Neural cell (in vitro differentiated cells): ENCODE data around the gene GNG13. TPM values are rescaled to one million over a fixed set of nuclear protein-coding genes. Genes with fewer than 3 reads are reported as not detected.

Source experiments
- H2AFZ ChIP-seq: fragments of 200-600, 300-800 bp; sonication (generic), shearing (Covaris generic); 2 replicates; pipeline ENCODE4 v1.6.0; 2014; ENCODE audit warnings: low read depth, mild to moderate bottlenecking, antibody characterized with exemption, low read length, moderate library complexity
- H3F3A ChIP-seq: fragments of 200-600 bp; shearing (Covaris generic); 2 replicates; pipeline ENCODE4 v1.6.1; 2016; ENCODE audit warnings: mild to moderate bottlenecking, moderate library complexity, mixed read lengths, antibody characterized with exemption, low read length; ENCODE audit not compliant: insufficient read depth, poor library complexity, severe bottlenecking
- H3K27ac ChIP-seq: fragments of 200-600, 300-800 bp; sonication (generic), shearing (Covaris generic); 2 replicates; pipeline ENCODE4 v1.5.1; 2014; ENCODE audit warnings: mild to moderate bottlenecking, low read length, moderate library complexity
- H3K27me3 ChIP-seq: fragments of 300-800, 200-600 bp; sonication (generic), shearing (Covaris generic); 2 replicates; pipeline ENCODE4 v1.6.0; 2014; ENCODE audit warnings: mild to moderate bottlenecking, low read depth, low read length, moderate library complexity; ENCODE audit not compliant: insufficient read depth
- H3K36me3 ChIP-seq: fragments of 300-800, 200-600 bp; sonication (generic), shearing (Covaris generic); 2 replicates; pipeline ENCODE4 v1.5.1; 2014; ENCODE audit warnings: mild to moderate bottlenecking, antibody characterized with exemption, low read length, moderate library complexity; ENCODE audit not compliant: insufficient read depth
- H3K4me2 ChIP-seq: fragments of 300-800, 200-600 bp; sonication (generic), shearing (Covaris generic); 2 replicates; pipeline ENCODE4 v1.6.0; 2014; ENCODE audit warnings: mild to moderate bottlenecking, low read length
- H3K4me3 ChIP-seq: fragments of 300-800, 200-600 bp; sonication (generic), shearing (Covaris generic); 2 replicates; pipeline ENCODE4 v1.5.1; 2014; ENCODE audit warnings: mild to moderate bottlenecking, low read length, moderate library complexity
- H3K79me2 ChIP-seq: fragments of 200-600 bp; shearing (Covaris generic); replicated peaks from 2 replicates; pipeline ENCODE4 v1.6.0; 2014; ENCODE audit warnings: mild to moderate bottlenecking, low read length, moderate library complexity; ENCODE audit not compliant: insufficient read depth
- H3K9ac ChIP-seq: fragments of 300-800, 200-600 bp; sonication (generic), shearing (Covaris generic); 2 replicates; pipeline ENCODE4 v1.6.1; 2016; ENCODE audit warnings: mild to moderate bottlenecking, low read length, mixed read lengths
- H3K9me2 ChIP-seq: fragments of 200-600 bp; shearing (Covaris generic); 2 replicates; pipeline ENCODE4 v1.6.1; 2016; ENCODE audit warnings: mild to moderate bottlenecking, low read length, mixed read lengths; ENCODE audit not compliant: insufficient read depth
- H3K9me3 ChIP-seq: fragments of 200-600, 300-800 bp; sonication (generic), shearing (Covaris generic); 2 replicates; pipeline ENCODE4 v1.6.1; 2016; ENCODE audit warnings: mild to moderate bottlenecking, mixed run types, low read length, moderate library complexity, mixed read lengths
- H4K20me1 ChIP-seq: fragments of 200-600 bp; shearing (Covaris generic); 2 replicates; pipeline ENCODE4 v1.6.1; 2016; ENCODE audit warnings: mild to moderate bottlenecking, mixed run types; ENCODE audit not compliant: insufficient read depth
- CTCF ChIP-seq: fragments of 450-650 bp; IDR thresholded peaks from 2 replicates; pipeline ENCODE4 v1.5.1; 2014; ENCODE audit warnings: antibody characterized with exemption, mild to moderate bottlenecking, moderate library complexity; ENCODE audit not compliant: poor library complexity, severe bottlenecking
- EP300 ChIP-seq: fragments of 450-650 bp; conservative IDR thresholded peaks from 2 replicates; pipeline ENCODE4 v1.6.1; 2014; ENCODE audit warnings: antibody characterized with exemption, mild to moderate bottlenecking, moderate library complexity; ENCODE audit not compliant: poor library complexity, severe bottlenecking
- EZH2 ChIP-seq: fragments of 200-600, 300-800 bp; shearing (Covaris generic), sonication (generic); IDR thresholded peaks from 2 replicates; pipeline ENCODE4 v1.6.1; 2014; ENCODE audit warnings: antibody characterized with exemption, low read length, borderline replicate concordance, mild to moderate bottlenecking; ENCODE audit not compliant: insufficient read depth, poor library complexity, severe bottlenecking
- MXI1 ChIP-seq: fragments of 450-650 bp; conservative IDR thresholded peaks from 2 replicates; pipeline ENCODE4 v1.6.1; 2014; ENCODE audit warnings: antibody characterized with exemption, mild to moderate bottlenecking; ENCODE audit not compliant: poor library complexity, severe bottlenecking
- POLR2AphosphoS5 ChIP-seq: IDR thresholded peaks from 2 replicates; pipeline ENCODE4 v1.6.1; 2012
- RAD21 ChIP-seq: fragments of 450-650 bp; conservative IDR thresholded peaks from 2 replicates; pipeline ENCODE4 v1.6.1; 2014; ENCODE audit warnings: antibody characterized with exemption, mild to moderate bottlenecking, moderate library complexity
- REST ChIP-seq: IDR thresholded peaks from 2 replicates; pipeline ENCODE4 v1.6.1; 2012; ENCODE audit warnings: borderline replicate concordance
- SMC3 ChIP-seq: fragments of 450-650 bp; conservative IDR thresholded peaks from 2 replicates; pipeline ENCODE4 v1.6.1; 2014; ENCODE audit warnings: antibody characterized with exemption, mild to moderate bottlenecking, moderate library complexity; ENCODE audit not compliant: poor library complexity
- TAF1 ChIP-seq: IDR thresholded peaks from 2 replicates; pipeline ENCODE4 v1.6.1; 2012; ENCODE audit warnings: low read depth
- polyA plus RNA-seq: library from polyadenylated mRNA; depleted of rRNA; stranded (reverse); fragments of >200 nt; gene quantifications from 2 replicates; pipeline ENCODE4 v1.2.3, GENCODE V29; 2014

GNG13 gene
- polyA plus RNA-seq, 1 donor from 2014 or later, result not detected

- Histone ChIP-seq H3K36me3 (no peaks in the 10 kb centered on the region), H3K4me2 (no peak overlapping the region), H3K9me3 (peaks cover 2% of the 10 kb centered on the region), H3K79me2 (no peaks in the 10 kb centered on the region), H4K20me1 (no peaks in the 10 kb centered on the region), H2AFZ (no peak overlapping the region), H3K9ac (peak overlapping the region; percentile 29), H3K9me2 (no peaks in the 10 kb centered on the region), H3K27ac (no peak overlapping the region), H3K4me3 (no peak overlapping the region), H3F3A (no peaks in the 10 kb centered on the region), H3K27me3 (no peaks in the 10 kb centered on the region)
- no peak for TF ChIP-seq SMC3
- no peak for TF ChIP-seq POLR2AphosphoS5
- no peak for TF ChIP-seq CTCF
- TF ChIP-seq RAD21, result no peak
- TF ChIP-seq MXI1, result no peak
- no peak for TF ChIP-seq TAF1
- no peak for TF ChIP-seq EZH2
- no peak for TF ChIP-seq REST
- TF ChIP-seq EP300, result no peak
Measured at GRCh38 chr16:751152-752006, 49.2 kb downstream of the GNG13 start.

- H3F3A ChIP-seq, result no peaks in the 10 kb centered on the region
- no peak overlapping the region for H2AFZ ChIP-seq
- no peaks in the 10 kb centered on the region for H3K36me3 ChIP-seq
- no peak overlapping the region for H3K4me3 ChIP-seq
- no peaks in the 10 kb centered on the region for H3K9me2 ChIP-seq
- TF ChIP-seq TAF1, result no peak
- TF ChIP-seq SMC3, result no peak
- no peak for TF ChIP-seq EZH2
- no peak for TF ChIP-seq POLR2AphosphoS5
- TF ChIP-seq EP300, result no peak
- TF ChIP-seq REST, result no peak
- no peak for TF ChIP-seq MXI1
- H3K27ac ChIP-seq, result no peak overlapping the region
- no peaks in the 10 kb centered on the region for H4K20me1 ChIP-seq
- no peaks in the 10 kb centered on the region for H3K27me3 ChIP-seq
- H3K4me2 ChIP-seq, result no peak overlapping the region
- no peaks in the 10 kb centered on the region for H3K79me2 ChIP-seq
- H3K9me3 ChIP-seq, result no peaks in the 10 kb centered on the region
- H3K9ac ChIP-seq, result no peak overlapping the region
Measured at GRCh38 chr16:750485-750884, 50.0 kb downstream of the GNG13 start.
